GM23248 (cell line): ENCODE measurements around the gene TCEA2. TPM values are rescaled to one million over a fixed set of nuclear protein-coding genes. Genes with fewer than 3 reads are reported as not detected.

ENCODE experiments used
- DNase-seq: peaks from one replicate; pipeline ENCODE4 v3.0.0-alpha.2; 2015
- H2AFZ ChIP-seq: fragments of 200-600 bp; sonication (generic); 2 replicates; pipeline ENCODE4 v1.6.1; 2016; ENCODE audit warnings: antibody characterized with exemption
- H3F3A ChIP-seq: fragments of 200-600 bp; sonication (generic); 2 replicates; pipeline ENCODE4 v1.6.1; 2016; ENCODE audit warnings: mild to moderate bottlenecking, antibody characterized with exemption, mixed run types; ENCODE audit not compliant: insufficient read depth
- H3K27ac ChIP-seq: fragments of 200-600 bp; sonication (generic); 2 replicates; pipeline ENCODE4 v1.5.1; 2016; ENCODE audit warnings: mild to moderate bottlenecking
- H3K27me3 ChIP-seq: fragments of 200-600 bp; sonication (generic); replicated peaks from 2 replicates; pipeline ENCODE4 v1.6.1; 2016; ENCODE audit warnings: mild to moderate bottlenecking; ENCODE audit not compliant: insufficient read depth
- H3K36me3 ChIP-seq: fragments of 200-600 bp; sonication (generic); 2 replicates; pipeline ENCODE4 v1.6.1; 2016; ENCODE audit warnings: low read depth, mild to moderate bottlenecking
- H3K4me1 ChIP-seq: fragments of 200-600 bp; sonication (generic); 2 replicates; pipeline ENCODE4 v1.6.1; 2016; ENCODE audit warnings: mild to moderate bottlenecking; ENCODE audit not compliant: insufficient read depth
- H3K4me2 ChIP-seq: fragments of 200-600 bp; sonication (generic); one replicate; pipeline ENCODE4 v1.6.1; 2016; ENCODE audit warnings: mild to moderate bottlenecking; ENCODE audit not compliant: unreplicated experiment
- H3K4me3 ChIP-seq: fragments of 200-600 bp; sonication (generic); 2 replicates; pipeline ENCODE4 v1.5.1; 2016; ENCODE audit warnings: mild to moderate bottlenecking
- H3K79me2 ChIP-seq: fragments of 200-600 bp; sonication (generic); 2 replicates; pipeline ENCODE4 v1.6.1; 2016; ENCODE audit warnings: mild to moderate bottlenecking; ENCODE audit not compliant: insufficient read depth
- H3K9ac ChIP-seq: fragments of 200-600 bp; sonication (generic); 2 replicates; pipeline ENCODE4 v1.6.1; 2016; ENCODE audit warnings: mild to moderate bottlenecking
- H3K9me2 ChIP-seq: fragments of 200-600 bp; sonication (generic); 2 replicates; pipeline ENCODE4 v1.6.1; 2016; ENCODE audit warnings: mixed run types, mild to moderate bottlenecking, moderate library complexity; ENCODE audit not compliant: insufficient read depth
- H3K9me3 ChIP-seq: fragments of 200-600 bp; sonication (generic); one replicate; pipeline ENCODE4 v1.6.1; 2017; ENCODE audit warnings: low read depth
- H4K20me1 ChIP-seq: fragments of 200-600 bp; sonication (generic); 2 replicates; pipeline ENCODE4 v1.6.0; 2016; ENCODE audit not compliant: insufficient read depth
- EZH2 ChIP-seq: fragments of 200-600 bp; sonication (generic); IDR thresholded peaks from 2 replicates; pipeline ENCODE4 v1.6.1; 2018; ENCODE audit warnings: antibody characterized with exemption, mild to moderate bottlenecking; ENCODE audit not compliant: insufficient read depth, poor library complexity, severe bottlenecking
- EZH2phosphoT487 ChIP-seq: fragments of 200-600 bp; sonication (generic); IDR thresholded peaks from 2 replicates; pipeline ENCODE4 v1.6.1; 2018; ENCODE audit warnings: antibody characterized with exemption, moderate library complexity, mild to moderate bottlenecking, low read depth; ENCODE audit not compliant: insufficient read depth
- WGBS, 2 experiments: methylation state at CpG; one replicate each; pipeline ENCODE4 v1.1.6; 2015 to 2017; ENCODE audit warnings: low lambda C conversion rate in 2 of 2, low coverage in 1 of 2; ENCODE audit errors: missing lambda C conversion rate in 2 of 2; 5-methylcytosine and 5-hydroxymethylcytosine counted together
- in situ Hi-C: fragments of 300-500 bp; cut with MboI; formaldehyde crosslinking; loops from 2 replicates; pipeline ENCODE4 v1.15.0; 2020
- polyA plus RNA-seq: library from polyadenylated mRNA; unstranded; fragments of >200 nt; fragmentation: Nextera tagmentation; extraction: Ambion mirVana; gene quantifications from 2 replicates; pipeline ENCODE4 v1.2.1, GENCODE V29; 2016
- total RNA-seq: library from RNA; depleted of rRNA; stranded (reverse); fragments of >200 nt; shearing (Covaris generic); gene quantifications from 2 replicates; pipeline ENCODE4 v1.2.3, GENCODE V29; 2014

TCEA2 gene
- total and polyA plus RNA-seq, 2 experiments from 2014 or later, result 34.3 to 70.7 TPM

DNA sequence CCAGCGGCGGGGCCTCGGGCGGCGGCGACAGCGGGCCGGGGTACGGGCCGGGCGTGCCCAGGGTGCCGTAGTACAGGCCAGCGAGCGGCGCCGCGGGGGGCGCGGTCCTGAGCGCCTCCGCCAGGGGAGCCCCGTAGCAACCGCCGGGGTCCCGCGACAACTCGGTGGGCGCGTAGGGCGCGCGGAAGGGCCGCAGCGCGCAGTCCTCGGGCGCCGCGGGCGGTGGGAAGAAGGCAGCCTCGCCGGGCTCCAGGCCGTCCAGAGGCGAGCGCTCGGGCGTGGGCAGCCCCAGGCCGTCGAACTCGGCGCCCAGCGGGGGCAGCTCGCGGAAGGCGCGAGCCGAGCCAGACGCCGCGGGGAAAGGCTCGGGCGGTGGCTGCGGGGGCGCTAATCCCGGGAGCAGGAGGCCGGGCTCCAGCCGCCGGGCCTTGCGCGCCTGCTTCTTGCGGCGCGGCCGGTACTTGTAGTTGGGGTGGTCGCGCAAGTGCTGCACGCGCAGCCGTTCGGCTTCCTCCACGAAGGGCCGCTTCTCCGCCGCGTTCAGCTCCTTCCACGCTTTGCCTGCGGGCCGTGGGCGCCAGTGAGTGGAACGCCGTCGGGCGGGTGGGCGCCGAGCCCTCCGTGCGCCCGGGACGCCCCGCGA is 14.5 kb upstream of the TCEA2 start:
- Histone ChIP-seq H3K4me2 (no peak overlapping the region), H3K4me1 (peaks cover 8% of the 10 kb centered on the region; the same call in 1 of the 2 replicates), H3K27me3 (no peaks in the 10 kb centered on the region), H3K36me3 (no peaks in the 10 kb centered on the region), H2AFZ (no peak overlapping the region), H3K27ac (no peak overlapping the region), H3F3A (peaks cover 5% of the 10 kb centered on the region), H3K4me3 (no peak overlapping the region), H3K9me2 (no peaks in the 10 kb centered on the region), H3K9me3 (no peaks in the 10 kb centered on the region), H4K20me1 (no peaks in the 10 kb centered on the region), H3K79me2 (no peaks in the 10 kb centered on the region), H3K9ac (no peak overlapping the region)
- in situ Hi-C loops, result no loop called here
- TF ChIP-seq EZH2, result no peak
- TF ChIP-seq EZH2phosphoT487, result no peak
- no peak for DNase-seq
- WGBS, 2 experiments, result 12 to 35% methylated on average over 26 to 51 of the region's 101 CpGs

DNA sequence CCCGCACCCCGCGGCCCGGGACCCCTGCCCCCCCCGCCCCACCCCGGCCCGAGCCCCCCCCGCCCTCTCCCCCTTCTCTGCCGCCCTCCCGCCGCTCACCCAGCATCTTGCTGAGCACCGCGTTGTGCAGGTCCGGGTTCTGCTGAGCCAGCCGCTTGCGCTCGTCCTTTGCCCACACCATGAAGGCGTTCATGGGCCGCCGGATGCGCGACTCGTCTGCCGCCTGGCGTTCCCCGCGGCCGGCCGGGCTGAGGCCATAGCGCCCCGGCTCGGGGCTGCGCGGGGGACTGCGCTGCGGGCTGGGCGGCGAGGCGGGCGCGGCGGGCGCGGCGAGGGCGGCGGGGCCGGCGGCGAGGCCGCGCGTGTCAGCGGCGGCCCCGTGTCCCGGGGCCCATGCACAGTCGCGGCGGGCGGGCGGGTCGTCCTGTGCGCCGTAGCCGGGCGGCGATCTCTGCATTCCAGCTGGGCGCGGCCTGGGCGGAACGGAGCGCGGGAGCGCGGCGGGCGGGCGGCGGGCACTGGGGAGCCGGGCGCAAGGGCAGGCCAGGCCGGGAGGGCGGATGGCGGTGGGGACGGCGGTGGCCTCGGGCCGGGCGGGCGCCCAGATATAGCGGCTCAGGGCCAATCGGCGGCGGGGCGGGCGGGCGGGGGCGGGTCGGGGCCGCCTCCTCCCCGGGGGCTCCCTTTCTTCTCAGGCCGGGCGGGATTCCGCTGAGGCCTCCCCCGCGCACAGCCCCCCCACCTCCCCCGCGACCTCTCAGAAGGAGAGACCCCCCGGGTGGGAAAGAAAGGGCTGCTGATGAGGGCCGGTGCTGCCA is 13.7 kb upstream of the TCEA2 start, which contains the start of gene SOX18:
TSS of gene SOX18 (minus strand) at position 580 of the 818 bp plus-strand sequence. CDS start at position 457, 123 bp downstream.
- 2 to 4% methylated on average over 28 to 67 of the region's 111 CpGs for WGBS, 2 experiments
- Histone ChIP-seq H3K9me3 (no peaks in the 10 kb centered on the region), H3K4me1 (peaks cover 8% of the 10 kb centered on the region; the same call in 1 of the 2 replicates), H3K9ac (no peak within 1 kb of the TSS), H3K36me3 (no peaks in the 10 kb centered on the region), H3K4me3 (no peak within 1 kb of the TSS), H3F3A (no peaks in the 10 kb centered on the region), H3K4me2 (no peak within 1 kb of the TSS), H2AFZ (no peak within 1 kb of the TSS), H3K27ac (no peak within 1 kb of the TSS), H3K9me2 (no peaks in the 10 kb centered on the region), H4K20me1 (no peaks in the 10 kb centered on the region), H3K79me2 (no peaks in the 10 kb centered on the region), H3K27me3 (no peaks in the 10 kb centered on the region)
- in situ Hi-C loops, result no loop called here
- DNase-seq, result peak; percentile 66
- TF ChIP-seq EZH2phosphoT487, result no peak
- TF ChIP-seq EZH2, result no peak

DNA sequence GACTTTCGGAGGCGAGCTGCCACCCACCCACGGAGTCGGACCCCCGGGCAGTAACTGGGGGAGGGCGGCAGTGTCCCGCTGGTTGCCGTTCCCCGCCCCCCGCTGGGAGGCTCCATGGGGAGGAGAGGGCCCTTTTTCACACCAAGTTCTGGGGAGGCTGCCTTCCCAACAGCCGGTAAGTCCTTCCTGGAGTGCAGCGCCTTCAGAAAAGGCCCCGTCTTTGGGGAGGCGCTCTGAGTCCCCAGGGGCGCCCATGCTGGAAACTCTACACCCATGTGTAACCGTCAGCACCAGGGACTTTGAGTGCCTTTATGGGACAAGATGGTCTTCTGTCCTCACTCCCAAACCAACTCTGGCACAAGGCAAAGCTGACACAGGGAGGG is 13.1 kb upstream of the TCEA2 start:
- Histone ChIP-seq H3F3A (no peaks in the 10 kb centered on the region), H4K20me1 (no peaks in the 10 kb centered on the region), H3K27ac (no peak overlapping the region), H3K9me2 (no peaks in the 10 kb centered on the region), H3K79me2 (no peaks in the 10 kb centered on the region), H3K27me3 (no peaks in the 10 kb centered on the region), H3K9ac (no peak overlapping the region), H3K9me3 (no peaks in the 10 kb centered on the region), H3K4me3 (no peak overlapping the region), H3K36me3 (no peaks in the 10 kb centered on the region), H3K4me1 (peaks cover 3% of the 10 kb centered on the region; the same call in 1 of the 2 replicates), H3K4me2 (no peak overlapping the region), H2AFZ (no peak overlapping the region)
- no peak for TF ChIP-seq EZH2
- no peak for TF ChIP-seq EZH2phosphoT487
- in situ Hi-C loops, result no loop called here
- WGBS, 2 experiments, result 43 to 49% methylated on average over 13 to 14 of the region's 16 CpGs
- no peak for DNase-seq

DNA sequence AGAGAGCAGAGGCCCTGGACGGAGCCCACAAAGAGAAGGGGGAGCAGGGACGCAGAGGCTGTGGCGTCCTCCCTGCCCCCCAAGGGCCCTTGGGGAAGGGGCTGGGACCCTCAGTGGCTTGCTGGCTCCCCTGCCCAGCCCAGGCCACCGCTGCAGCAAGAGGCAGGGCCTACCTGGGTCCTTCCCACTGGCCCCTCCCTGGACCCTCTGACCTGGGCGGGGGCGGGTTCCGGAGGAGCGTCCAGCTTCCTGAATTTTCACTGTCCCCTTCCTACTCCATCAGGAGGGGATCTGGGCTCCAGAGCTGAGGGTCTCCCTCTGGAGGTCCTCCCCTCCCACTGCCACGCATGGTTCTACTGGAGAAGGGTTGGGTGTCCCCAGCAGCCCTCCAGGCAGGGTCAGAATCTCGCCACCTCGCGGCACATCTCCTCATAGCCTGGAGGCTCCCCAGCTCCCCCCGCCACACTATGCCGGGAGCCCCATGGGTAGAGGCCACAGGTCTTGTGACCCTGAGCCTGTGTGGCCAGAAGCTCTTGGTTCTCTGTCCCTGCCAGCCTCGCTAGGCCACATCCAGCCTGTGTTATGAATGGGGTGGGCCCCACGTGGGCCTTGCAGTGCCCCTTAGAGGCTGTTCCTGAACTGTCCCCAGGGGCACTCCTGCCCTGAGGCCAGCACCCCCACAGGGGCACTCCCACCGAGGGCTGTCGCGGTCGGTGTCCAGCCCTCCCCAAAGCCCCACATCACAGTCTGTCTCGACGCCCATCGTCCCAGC is 12.6 kb upstream of the TCEA2 start:
- 87 to 89% methylated on average over 23 of the region's 23 CpGs for WGBS, 2 experiments
- H4K20me1 ChIP-seq, result no peaks in the 10 kb centered on the region
- H3K36me3 ChIP-seq, result no peaks in the 10 kb centered on the region
- H3K9me2 ChIP-seq, result no peaks in the 10 kb centered on the region
- no peak overlapping the region for H3K27ac ChIP-seq
- DNase-seq, result no peak
- H3K4me3 ChIP-seq, result no peak overlapping the region
- H3K27me3 ChIP-seq, result no peaks in the 10 kb centered on the region
- no peaks in the 10 kb centered on the region for H3F3A ChIP-seq
- no peaks in the 10 kb centered on the region for H3K79me2 ChIP-seq
- TF ChIP-seq EZH2 (no peak), EZH2phosphoT487 (no peak)
- H3K9ac ChIP-seq, result no peak overlapping the region
- H3K4me2 ChIP-seq, result no peak overlapping the region
- no peak overlapping the region for H2AFZ ChIP-seq
- no peaks in the 10 kb centered on the region for H3K9me3 ChIP-seq
- H3K4me1 ChIP-seq, result no peaks in the 10 kb centered on the region
- in situ Hi-C loops, result no loop called here
